ENCODE data around the gene TIPIN. TPM values are rescaled to one million over a fixed set of nuclear protein-coding genes. Genes with fewer than 3 reads are reported as not detected.
A peak's percentile ranks its signal among the peaks of the same experiment; 100 is the strongest.
"Not testable (repeated sequence)": the region's sequence is repeated elsewhere in the genome, so short reads cannot be mapped to it uniquely, and the experiment has no call there.

TIPIN gene
- total RNA-seq, 2 experiments from 2014 or later, result 33.8 to 34.7 TPM

DNA sequence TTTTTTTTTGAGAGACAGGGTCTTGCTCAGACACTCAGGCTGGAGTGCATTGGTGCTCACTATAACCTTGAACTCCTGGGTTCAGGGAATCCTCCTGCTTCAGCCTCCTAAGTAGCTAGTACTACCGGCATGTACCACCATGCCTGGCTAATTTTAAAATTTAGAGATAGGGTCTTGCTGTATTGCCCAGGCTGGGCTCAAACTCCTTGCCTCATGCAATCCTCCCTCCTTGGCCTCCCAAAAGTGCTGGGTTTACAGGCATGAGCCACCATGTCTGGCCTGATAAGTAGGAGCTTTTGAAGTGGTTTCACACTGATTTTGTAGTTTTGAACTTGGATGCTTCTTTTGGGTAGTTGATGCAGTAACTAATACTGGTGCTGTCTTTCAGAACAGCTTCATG is 38.0 kb upstream of the TIPIN start:
- Mint-ChIP-seq H3K36me3 (ENCODE audit: low read depth) (peaks cover 26% of the 10 kb centered on the region), H3K9me3 (no peaks in the 10 kb centered on the region), H3K4me1 (ENCODE audit: low read depth) (peaks cover 78% of the 10 kb centered on the region), H3K27ac (no peak overlapping the region), H3K27me3 (ENCODE audit: low read depth) (no peaks in the 10 kb centered on the region), H3K4me3 (no peak overlapping the region)
- CTCF ChIA-PET, result interaction anchor here (1.6 kb wide), 1 partner anchor 105 kb away, joined by 3 read pairs; no protein-coding TSS in a partner anchor
- intact Hi-C loops (cut with micrococcal nuclease), result no loop called here
- DNase-seq, result no peak

DNA sequence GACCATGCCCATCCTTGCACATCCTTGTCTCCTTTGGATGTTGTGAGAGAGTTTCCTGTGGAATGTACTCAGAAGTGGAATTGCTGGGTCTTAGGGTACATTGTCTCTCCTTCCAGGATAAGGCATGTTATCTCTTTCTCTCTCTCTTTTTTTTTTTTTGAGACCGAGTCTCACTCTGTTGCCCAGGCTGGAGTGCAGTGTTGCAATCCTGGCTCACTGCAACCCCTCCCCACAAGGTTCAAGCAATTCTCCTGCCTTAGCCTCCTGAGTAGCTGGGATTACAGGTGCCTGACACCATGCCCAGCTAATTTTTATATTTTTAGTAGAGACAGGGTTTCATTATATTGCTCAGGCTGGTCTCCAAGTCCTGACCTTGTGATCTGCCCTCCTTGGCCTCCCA is 36.6 kb upstream of the TIPIN start:
- intact Hi-C loops (cut with micrococcal nuclease); DNase-seq; H3K9me3 Mint-ChIP-seq; H3K27ac Mint-ChIP-seq; CTCF ChIA-PET; H3K4me3 Mint-ChIP-seq; H3K27me3 Mint-ChIP-seq (ENCODE audit: low read depth): not testable (repeated sequence)
- peaks cover 25% of the 10 kb centered on the region for H3K36me3 Mint-ChIP-seq (ENCODE audit: low read depth)
- peaks cover 80% of the 10 kb centered on the region for H3K4me1 Mint-ChIP-seq (ENCODE audit: low read depth)

DNA sequence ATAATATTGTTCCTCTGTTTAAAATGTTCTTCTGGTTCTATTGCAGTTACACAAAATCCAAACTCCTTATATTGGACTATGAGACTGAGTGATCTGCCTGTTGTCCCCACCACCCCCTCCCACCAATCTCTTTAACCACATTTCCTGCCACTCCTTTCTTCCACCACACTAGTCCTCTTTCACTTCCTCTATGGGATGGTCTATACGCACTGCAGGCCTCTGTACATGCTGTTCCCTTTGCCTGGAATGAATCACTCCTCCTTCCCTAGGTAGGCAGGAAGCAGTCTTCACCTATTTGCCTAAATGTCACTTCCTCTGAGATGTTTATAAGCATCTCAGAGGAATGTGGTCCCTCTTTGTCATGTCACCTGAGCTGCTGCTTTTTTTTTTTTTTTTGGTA is 34.2 kb upstream of the TIPIN start:
- Mint-ChIP-seq H3K36me3 (ENCODE audit: low read depth) (peaks cover 23% of the 10 kb centered on the region), H3K9me3 (no peaks in the 10 kb centered on the region), H3K27ac (peak overlapping the region; percentile 32), H3K4me3 (no peak overlapping the region), H3K4me1 (ENCODE audit: low read depth) (peaks cover 77% of the 10 kb centered on the region), H3K27me3 (ENCODE audit: low read depth) (no peaks in the 10 kb centered on the region)
- DNase-seq, result no peak
- intact Hi-C loops (cut with micrococcal nuclease), result loop anchor here (1.0 kb wide), 1 partner anchor 11 kb away; no protein-coding TSS in a partner anchor
- CTCF ChIA-PET, result interaction anchor here (0.6 kb wide), 1 partner anchor 46 kb away, joined by 3 read pairs; no protein-coding TSS in a partner anchor

DNA sequence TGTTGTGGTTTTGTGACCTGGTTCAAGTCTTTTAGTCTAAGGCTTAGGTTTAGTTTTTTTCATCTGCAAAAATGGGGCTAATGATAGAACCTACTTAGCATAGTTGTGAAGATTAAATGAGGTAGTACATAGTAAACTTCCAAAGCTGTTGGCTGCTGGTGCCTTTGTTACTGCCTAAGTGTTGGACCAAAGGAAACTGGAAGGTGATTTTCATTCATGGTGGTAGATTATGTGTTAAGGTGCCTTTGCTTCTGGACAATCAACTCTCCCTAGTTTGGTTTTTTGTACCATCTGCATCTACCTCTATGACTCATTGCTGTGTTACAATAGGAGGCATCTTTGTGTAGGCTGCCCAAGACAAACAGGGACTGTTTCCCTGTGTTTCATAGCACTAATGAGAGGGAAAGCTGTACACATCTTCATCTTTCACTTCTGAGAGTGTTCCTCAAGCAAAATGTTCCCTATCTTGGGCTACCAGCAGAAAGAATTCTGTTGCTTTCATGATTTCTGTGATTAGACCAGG is 33.4 kb upstream of the TIPIN start:
- Mint-ChIP-seq H3K36me3 (ENCODE audit: low read depth) (peaks cover 21% of the 10 kb centered on the region), H3K4me3 (peak overlapping the region; percentile 37), H3K27me3 (ENCODE audit: low read depth) (no peaks in the 10 kb centered on the region), H3K27ac (peak overlapping the region; percentile 74), H3K9me3 (no peaks in the 10 kb centered on the region), H3K4me1 (ENCODE audit: low read depth) (peaks cover 78% of the 10 kb centered on the region)
- intact Hi-C loops (cut with micrococcal nuclease), result loop anchor here (1.0 to 10.0 kb wide), 3 partner anchors 11 to 573 kb away; no protein-coding TSS in a partner anchor
- DNase-seq, result no peak
- CTCF ChIA-PET, result no interaction called here

DNA sequence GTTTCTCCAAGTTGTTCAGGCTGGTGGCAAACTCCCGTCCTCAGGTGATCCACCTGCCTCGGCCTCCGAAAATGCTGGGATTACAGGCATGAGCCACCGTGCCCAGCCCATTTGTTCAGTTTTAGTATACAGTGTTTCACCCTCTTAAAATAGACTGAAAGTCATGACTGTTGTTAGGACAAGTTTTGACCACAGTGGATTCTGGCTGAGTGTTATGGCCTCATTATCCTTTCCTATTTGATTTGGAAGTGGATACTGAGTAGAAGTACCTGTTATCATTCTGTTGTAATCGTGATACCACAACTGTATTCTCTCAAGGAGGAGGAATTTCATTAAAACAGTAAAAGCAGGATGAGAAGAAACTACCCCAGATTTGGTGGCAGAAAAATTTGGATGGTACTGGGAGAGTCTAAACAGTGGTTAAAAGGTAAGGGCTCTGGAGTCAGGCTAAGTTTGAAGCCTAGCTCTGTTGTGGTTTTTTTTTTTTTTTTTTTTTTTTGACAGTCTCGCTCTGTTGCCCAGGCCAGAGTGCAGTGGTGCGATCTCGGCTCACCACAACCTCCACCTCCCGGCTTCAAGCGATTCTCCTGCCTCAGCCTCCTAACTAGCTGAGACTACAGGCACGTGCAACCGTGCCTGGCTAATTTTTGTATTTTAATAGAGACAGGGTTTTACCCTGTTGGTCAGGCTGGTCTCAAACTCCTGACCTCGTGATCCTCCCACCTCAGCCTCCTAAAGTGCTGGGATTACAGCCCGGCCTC is 32.8 kb upstream of the TIPIN start:
- Mint-ChIP-seq H3K27ac (peak overlapping the region; percentile 74), H3K36me3 (ENCODE audit: low read depth) (peaks cover 23% of the 10 kb centered on the region), H3K27me3 (ENCODE audit: low read depth) (no peaks in the 10 kb centered on the region), H3K9me3 (no peaks in the 10 kb centered on the region), H3K4me3 (peak overlapping the region; percentile 37), H3K4me1 (ENCODE audit: low read depth) (peaks cover 75% of the 10 kb centered on the region)
- no peak for DNase-seq
- CTCF ChIA-PET, result no interaction called here
- intact Hi-C loops (cut with micrococcal nuclease), result loop anchor here (5.0 to 10.0 kb wide), 2 partner anchors 504 to 572 kb away; no protein-coding TSS in a partner anchor

DNA sequence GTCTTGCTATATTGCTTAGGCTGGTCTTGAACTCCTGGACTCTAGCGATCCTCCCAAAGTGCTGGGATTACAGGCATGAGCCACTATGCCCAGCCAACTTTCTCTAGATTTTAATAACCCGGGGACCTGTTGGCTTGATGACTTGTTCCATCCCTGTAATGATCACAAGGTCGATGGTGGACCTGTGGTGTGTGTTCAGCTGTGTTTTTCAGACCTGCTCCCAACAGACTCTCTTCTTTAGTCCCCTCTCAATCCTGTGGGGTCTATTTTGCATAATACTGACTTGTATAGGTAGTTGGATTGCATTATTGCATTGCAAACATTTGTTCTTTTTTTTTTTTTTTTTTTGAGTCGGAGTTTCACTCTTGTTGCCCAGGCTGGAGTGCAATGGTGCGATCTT is 32.1 kb upstream of the TIPIN start:
- Mint-ChIP-seq H3K27ac (no peak overlapping the region), H3K27me3 (ENCODE audit: low read depth) (no peaks in the 10 kb centered on the region), H3K9me3 (no peaks in the 10 kb centered on the region), H3K36me3 (ENCODE audit: low read depth) (peaks cover 21% of the 10 kb centered on the region), H3K4me1 (ENCODE audit: low read depth) (peaks cover 68% of the 10 kb centered on the region), H3K4me3 (peak overlapping the region; percentile 37)
- intact Hi-C loops (cut with micrococcal nuclease), result loop anchor here (5.0 to 10.0 kb wide), 2 partner anchors 504 to 571 kb away; no protein-coding TSS in a partner anchor
- CTCF ChIA-PET, result interaction anchor here (1.1 to 1.6 kb wide), 2 partner anchors 8 to 84 kb away, joined by 3 to 4 read pairs; no protein-coding TSS in a partner anchor
- no peak for DNase-seq

DNA sequence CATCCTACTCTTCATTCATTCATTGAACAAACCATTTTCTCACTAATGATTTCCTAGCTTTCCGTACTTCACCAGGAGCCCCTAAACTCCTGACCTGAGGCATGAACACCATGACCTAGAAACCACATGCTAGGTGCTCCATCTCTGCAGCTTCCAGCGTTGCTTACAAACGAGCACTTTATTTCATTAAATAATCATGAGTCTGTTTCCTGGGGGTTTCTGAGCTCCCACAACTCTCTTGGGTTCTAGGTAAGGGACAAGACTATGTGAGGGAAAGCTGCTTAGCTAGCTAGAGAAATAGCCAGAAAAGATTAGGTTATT is 31.5 kb upstream of the TIPIN start:
- Mint-ChIP-seq H3K27ac (peak overlapping the region; percentile 85), H3K4me1 (ENCODE audit: low read depth) (peaks cover 63% of the 10 kb centered on the region), H3K4me3 (peak overlapping the region; percentile 84), H3K36me3 (ENCODE audit: low read depth) (peaks cover 20% of the 10 kb centered on the region), H3K9me3 (no peaks in the 10 kb centered on the region), H3K27me3 (ENCODE audit: low read depth) (no peaks in the 10 kb centered on the region)
- intact Hi-C loops (cut with micrococcal nuclease), result loop anchor here (5.0 to 10.0 kb wide), 2 partner anchors 503 to 571 kb away; no protein-coding TSS in a partner anchor
- CTCF ChIA-PET, result interaction anchor here (1.1 to 4.1 kb wide), 6 partner anchors 8 to 111 kb away, joined by 3 to 40 read pairs (median 4); partner anchors contain the start of gene SNAPC5
- no peak for DNase-seq

DNA sequence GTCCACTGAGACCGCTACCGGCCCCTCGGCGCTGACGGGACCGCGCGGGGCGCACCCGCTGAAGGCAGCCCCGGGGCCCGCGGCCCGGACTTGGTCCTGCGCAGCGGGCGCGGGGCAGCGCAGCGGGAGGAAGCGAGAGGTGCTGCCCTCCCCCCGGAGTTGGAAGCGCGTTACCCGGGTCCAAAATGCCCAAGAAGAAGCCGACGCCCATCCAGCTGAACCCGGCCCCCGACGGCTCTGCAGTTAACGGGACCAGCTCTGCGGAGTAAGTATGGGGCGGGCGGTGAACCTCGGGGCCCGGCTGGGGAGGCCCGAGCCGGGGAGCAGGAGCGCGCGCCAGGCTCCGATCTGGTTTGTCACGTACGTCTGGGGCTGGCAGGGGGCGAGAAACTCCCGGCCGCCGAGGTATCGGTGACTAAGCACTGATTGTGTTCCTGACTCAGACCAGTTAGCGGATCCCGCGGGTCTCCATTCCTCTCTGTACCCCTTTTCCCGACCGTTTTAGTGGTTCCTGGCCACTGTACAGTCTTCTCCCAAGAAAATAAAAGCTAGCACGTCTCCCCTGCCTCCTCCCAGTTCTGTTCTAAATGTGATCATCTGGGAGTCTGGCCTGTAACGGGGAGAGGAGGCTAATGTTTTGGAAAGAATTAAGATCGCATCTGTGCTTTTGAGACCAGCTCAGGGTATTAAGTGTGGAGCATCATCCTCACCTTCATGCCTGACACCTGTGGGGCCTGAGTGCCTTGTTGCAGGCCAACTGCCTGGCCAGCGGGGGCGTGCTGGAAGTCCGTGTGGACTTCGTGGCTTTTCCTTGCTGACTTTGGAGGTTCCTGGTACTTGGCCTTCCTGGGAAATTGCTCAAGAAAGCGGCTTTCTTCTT is 30.9 kb upstream of the TIPIN start:
- peaks cover 20% of the 10 kb centered on the region for H3K36me3 Mint-ChIP-seq (ENCODE audit: low read depth)
- peak overlapping the region; percentile 84 for H3K4me3 Mint-ChIP-seq
- intact Hi-C loops (cut with micrococcal nuclease), result loop anchor here (2.0 to 10.0 kb wide), 3 partner anchors 37 to 570 kb away; no protein-coding TSS in a partner anchor
- peak; percentile 88 for DNase-seq
- no peaks in the 10 kb centered on the region for H3K27me3 Mint-ChIP-seq (ENCODE audit: low read depth)
- peak overlapping the region; percentile 85 for H3K27ac Mint-ChIP-seq
- CTCF ChIA-PET, result interaction anchor here (1.0 to 4.1 kb wide), 8 partner anchors 9 to 112 kb away, joined by 3 to 40 read pairs (median 4); partner anchors contain the start of genes SNAPC5 and TIPIN
- peaks cover 59% of the 10 kb centered on the region for H3K4me1 Mint-ChIP-seq (ENCODE audit: low read depth)
- H3K9me3 Mint-ChIP-seq, result no peaks in the 10 kb centered on the region

DNA sequence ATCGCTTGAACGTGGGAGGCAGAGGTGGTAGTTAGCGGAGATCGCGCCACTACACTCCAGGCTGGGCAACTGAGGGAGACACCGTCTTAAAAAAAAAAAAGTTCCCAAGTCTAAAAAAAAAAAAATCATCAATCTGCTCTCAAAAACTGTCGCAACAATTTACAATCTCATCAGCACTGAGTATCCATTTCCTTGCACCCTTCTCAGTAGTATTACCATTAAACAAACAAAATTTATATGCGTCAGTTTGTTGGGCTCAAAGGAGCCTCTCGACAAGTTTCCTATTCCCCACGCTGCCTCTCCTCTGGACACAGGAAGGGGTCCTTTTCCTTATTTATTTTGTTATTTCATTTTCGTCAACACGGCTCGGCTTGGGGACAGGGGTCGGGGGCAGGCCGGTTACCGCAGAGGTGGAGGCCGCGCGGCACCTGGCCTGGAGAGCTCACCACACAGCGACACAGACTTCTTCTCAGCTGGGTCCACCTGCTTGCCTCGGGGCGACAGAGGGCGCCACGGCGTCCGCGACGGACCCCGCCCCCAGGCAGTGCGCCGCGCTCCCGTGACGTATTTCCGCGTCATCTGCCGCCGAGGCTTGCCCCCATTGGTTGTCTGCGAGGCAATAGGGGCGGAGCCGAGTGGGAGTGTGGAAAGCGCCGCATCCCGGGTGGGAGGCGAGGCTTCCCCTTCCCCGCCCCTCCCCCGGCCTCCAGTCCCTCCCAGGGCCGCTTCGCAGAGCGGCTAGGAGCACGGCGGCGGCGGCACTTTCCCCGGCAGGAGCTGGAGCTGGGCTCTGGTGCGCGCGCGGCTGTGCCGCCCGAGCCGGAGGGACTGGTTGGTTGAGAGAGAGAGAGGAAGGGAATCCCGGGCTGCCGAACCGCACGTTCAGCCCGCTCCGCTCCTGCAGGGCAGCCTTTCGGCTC is 30.0 kb upstream of the TIPIN start, which contains the start of gene MAP2K1:
TSS of gene MAP2K1 (plus strand) at position 709 of the 920 bp plus-strand sequence. CDS start 436 bp downstream, outside the sequence.
- peak within 1 kb of the TSS; percentile 100 for H3K4me3 Mint-ChIP-seq
- peaks cover 51% of the 10 kb centered on the region for H3K4me1 Mint-ChIP-seq (ENCODE audit: low read depth)
- CTCF ChIA-PET, result interaction anchor here (1.0 to 4.1 kb wide), 9 partner anchors 18 to 113 kb away, joined by 3 to 40 read pairs (median 5); partner anchors contain the start of genes SNAPC5 and TIPIN
- intact Hi-C loops (cut with micrococcal nuclease), result loop anchor here (1.0 to 10.0 kb wide), 8 partner anchors 16 to 569 kb away; partner anchors contain the start of genes DIS3L, SNAPC5 and TIPIN
- no peaks in the 10 kb centered on the region for H3K27me3 Mint-ChIP-seq (ENCODE audit: low read depth)
- no peaks in the 10 kb centered on the region for H3K9me3 Mint-ChIP-seq
- H3K27ac Mint-ChIP-seq, result peak within 1 kb of the TSS; percentile 98
- peak; percentile 98 for DNase-seq
- H3K36me3 Mint-ChIP-seq (ENCODE audit: low read depth), result peaks cover 15% of the 10 kb centered on the region

DNA sequence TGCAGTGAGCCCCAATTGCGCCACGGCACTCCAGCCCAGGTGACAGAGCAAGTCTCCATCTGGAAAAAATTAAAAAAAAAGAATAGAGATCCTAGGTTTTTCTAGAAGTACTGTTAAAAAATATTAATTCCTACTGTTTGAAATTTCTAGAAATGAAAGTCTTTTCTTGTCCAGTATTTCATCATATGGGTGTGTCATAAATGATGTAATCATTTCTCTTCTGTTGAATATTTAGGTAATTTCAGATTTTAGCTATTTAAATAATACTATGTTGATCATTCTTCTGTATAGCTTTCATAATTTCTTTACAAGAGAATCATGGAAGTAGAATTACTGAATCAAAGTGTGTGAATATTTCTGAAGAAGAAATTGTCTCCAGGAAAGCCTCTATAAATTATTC is 24.9 kb upstream of the TIPIN start:
- intact Hi-C loops (cut with micrococcal nuclease), result loop anchor here (10.0 kb wide), 1 partner anchor 497 kb away; no protein-coding TSS in a partner anchor
- H3K36me3 Mint-ChIP-seq (ENCODE audit: low read depth); DNase-seq; H3K27ac Mint-ChIP-seq; H3K9me3 Mint-ChIP-seq; H3K27me3 Mint-ChIP-seq (ENCODE audit: low read depth); H3K4me3 Mint-ChIP-seq: not testable (repeated sequence)
- peaks cover 16% of the 10 kb centered on the region for H3K4me1 Mint-ChIP-seq (ENCODE audit: low read depth)
- CTCF ChIA-PET, result interaction anchor here (0.8 to 1.3 kb wide), 2 partner anchors 12 to 117 kb away, joined by 3 to 4 read pairs; no protein-coding TSS in a partner anchor
